Measurements from ENCODE around the gene TTL. TPM values are rescaled to one million over a fixed set of nuclear protein-coding genes. Genes with fewer than 3 reads are reported as not detected.
"Not testable (repeated sequence)": the region's sequence is repeated elsewhere in the genome, so short reads cannot be mapped to it uniquely, and the experiment has no call there.

The TTL gene
- total RNA-seq (2021; ENCODE audit: unreplicated experiment): 81.5 TPM
- 40.3 TPM for polyA plus RNA-seq (2012; ENCODE audit: insufficient read length)
- percentile 77 among the genes with signal in this experiment for Bru-seq, nascent RNA
- BruChase-seq, experiment 1, labeled RNA remaining after a 2-hour chase: percentile 88 among the genes with signal in this experiment
- BruChase-seq, experiment 2, labeled RNA remaining after a 6-hour chase: percentile 91 among the genes with signal in this experiment
- long read RNA-seq, full-length matches to known transcripts: 66 of 165 reads
- long read RNA-seq, partial matches to known transcripts: 59 of 165 reads
- long read RNA-seq, other reads (novel, unspliced or antisense): 40 of 165 reads

- POLR2A ChIA-PET: no interaction called here
- in situ Hi-C loops (cut with HindIII; ENCODE audit: low pct_unique_long_range_greater_than_20kb, low sequenced_read_pairs): no loop called here
- ATAC-seq: peak; percentile 89
Observed at GRCh38 chr2:112481528-112482233, at the start of gene TTL. TTL (plus strand) TSS chr2:112482156; CDS start chr2:112482345, 189 bp downstream.

GRCh38 chr2:112432390-112432734, 49.6 kb upstream of the TTL start:
- H3K36me3 ChIP-seq (ENCODE audit: control insufficient read depth, insufficient read depth, low read length); ATAC-seq; BruUV-seq (replicated peaks); in situ Hi-C loops (cut with HindIII; ENCODE audit: low pct_unique_long_range_greater_than_20kb, low sequenced_read_pairs); intact Hi-C loops (cut with micrococcal nuclease; ENCODE audit: unreplicated experiment); H3K27me3 ChIP-seq (ENCODE audit: control insufficient read depth, insufficient read depth, low read length); DNase-seq (ENCODE audit: low read depth, low spot score); H3K4me1 ChIP-seq (ENCODE audit: control insufficient read depth, insufficient read depth, low read length); H3K9me3 ChIP-seq (ENCODE audit: control insufficient read depth, insufficient read depth, low read depth, low read length); POLR2A ChIA-PET; CTCF ChIA-PET: not testable (repeated sequence)
- peak overlapping the region; percentile 40 to 57 for H3K4me3 ChIP-seq (ENCODE audit: low read depth in 2 of 2, low read length in 2 of 2)
- H3K27ac ChIP-seq (ENCODE audit: low read length): peak overlapping the region; percentile 23; the same call in 1 of the 2 replicates

More at GRCh38 chr2:112481528-112482233, at the start of gene TTL:
- CTCF ChIA-PET: interaction anchor here (0.6 kb wide), 1 partner anchor 664 kb away, joined by 4 read pairs; no protein-coding TSS in a partner anchor
- intact Hi-C loops (cut with micrococcal nuclease; ENCODE audit: unreplicated experiment): loop anchor here (5.0 kb wide), 1 partner anchor 101 kb away; the partner anchor contains the start of gene CHCHD5
- DNase-seq (ENCODE audit: low read depth, low spot score): no peak
- H3K9me3 ChIP-seq (ENCODE audit: control insufficient read depth, insufficient read depth, low read depth, low read length): no peaks in the 10 kb centered on the region
- no peaks in the 10 kb centered on the region; the same call in 1 of the 2 replicates for H3K36me3 ChIP-seq (ENCODE audit: control insufficient read depth, insufficient read depth, low read length)
- no peaks in the 10 kb centered on the region for H3K27me3 ChIP-seq (ENCODE audit: control insufficient read depth, insufficient read depth, low read length)
- no peak; the same call in 1 of the 2 replicates for TF ChIP-seq SIN3A (IDR thresholded peaks at IDR 0.05; ENCODE audit: borderline replicate concordance, insufficient read depth, low read depth, low read length)
- no peak for TF ChIP-seq CTCF (IDR thresholded peaks at IDR 0.05)
- no peak for TF ChIP-seq TCF7L2 (IDR thresholded peaks at IDR 0.05; ENCODE audit: low read depth, low read length)
- peak; percentile 37; the same call in 1 of the 2 replicates for TF ChIP-seq POLR2AphosphoS5 (IDR thresholded peaks at IDR 0.05; ENCODE audit: low read depth, low read length)
- peaks cover 16% of the 10 kb centered on the region for H3K4me1 ChIP-seq (ENCODE audit: control insufficient read depth, insufficient read depth, low read length)
- H3K4me3 ChIP-seq (ENCODE audit: low read depth in 2 of 2, low read length in 2 of 2): peak within 1 kb of the TSS; percentile 94 to 95
- H3K27ac ChIP-seq (ENCODE audit: low read length): peak within 1 kb of the TSS; percentile 91
- no TSS peak for BruUV-seq (replicated peaks)

- H3K9me3 ChIP-seq (ENCODE audit: control insufficient read depth, insufficient read depth, low read depth, low read length); H3K4me1 ChIP-seq (ENCODE audit: control insufficient read depth, insufficient read depth, low read length); H3K36me3 ChIP-seq (ENCODE audit: control insufficient read depth, insufficient read depth, low read length); in situ Hi-C loops (cut with HindIII; ENCODE audit: low pct_unique_long_range_greater_than_20kb, low sequenced_read_pairs); H3K27ac ChIP-seq (ENCODE audit: low read length); intact Hi-C loops (cut with micrococcal nuclease; ENCODE audit: unreplicated experiment); BruUV-seq (replicated peaks); H3K27me3 ChIP-seq (ENCODE audit: control insufficient read depth, insufficient read depth, low read length); DNase-seq (ENCODE audit: low read depth, low spot score): not testable (repeated sequence)
- peak overlapping the region; percentile 40 to 57 for H3K4me3 ChIP-seq (ENCODE audit: low read depth in 2 of 2, low read length in 2 of 2)
- ATAC-seq: peak; percentile 78; the same call in 1 of the 2 replicates
- ChIA-PET POLR2A (interaction anchor here (0.6 kb wide), 1 partner anchor 127 kb away, joined by 4 read pairs; no protein-coding TSS in a partner anchor), CTCF (interaction anchor here (0.5 to 0.6 kb wide), 7 partner anchors 34 to 311 kb away, joined by 3 to 5 read pairs (median 3); partner anchors contain the start of gene ZC3H8)
Observed at GRCh38 chr2:112432735-112433479, 49.0 kb upstream of the TTL start.
